GM12872 (cell line): ENCODE data around the gene PACS2.

ENCODE experiments used
- TF ChIP-seq, protein P1 (sequence below): IDR thresholded peaks from 3 replicates; pipeline ENCODE4 v1.5.1; 2011; ENCODE audit warnings: low read depth, mild to moderate bottlenecking, low read length, moderate library complexity; ENCODE audit not compliant: insufficient read depth

PACS2 gene

DNA sequence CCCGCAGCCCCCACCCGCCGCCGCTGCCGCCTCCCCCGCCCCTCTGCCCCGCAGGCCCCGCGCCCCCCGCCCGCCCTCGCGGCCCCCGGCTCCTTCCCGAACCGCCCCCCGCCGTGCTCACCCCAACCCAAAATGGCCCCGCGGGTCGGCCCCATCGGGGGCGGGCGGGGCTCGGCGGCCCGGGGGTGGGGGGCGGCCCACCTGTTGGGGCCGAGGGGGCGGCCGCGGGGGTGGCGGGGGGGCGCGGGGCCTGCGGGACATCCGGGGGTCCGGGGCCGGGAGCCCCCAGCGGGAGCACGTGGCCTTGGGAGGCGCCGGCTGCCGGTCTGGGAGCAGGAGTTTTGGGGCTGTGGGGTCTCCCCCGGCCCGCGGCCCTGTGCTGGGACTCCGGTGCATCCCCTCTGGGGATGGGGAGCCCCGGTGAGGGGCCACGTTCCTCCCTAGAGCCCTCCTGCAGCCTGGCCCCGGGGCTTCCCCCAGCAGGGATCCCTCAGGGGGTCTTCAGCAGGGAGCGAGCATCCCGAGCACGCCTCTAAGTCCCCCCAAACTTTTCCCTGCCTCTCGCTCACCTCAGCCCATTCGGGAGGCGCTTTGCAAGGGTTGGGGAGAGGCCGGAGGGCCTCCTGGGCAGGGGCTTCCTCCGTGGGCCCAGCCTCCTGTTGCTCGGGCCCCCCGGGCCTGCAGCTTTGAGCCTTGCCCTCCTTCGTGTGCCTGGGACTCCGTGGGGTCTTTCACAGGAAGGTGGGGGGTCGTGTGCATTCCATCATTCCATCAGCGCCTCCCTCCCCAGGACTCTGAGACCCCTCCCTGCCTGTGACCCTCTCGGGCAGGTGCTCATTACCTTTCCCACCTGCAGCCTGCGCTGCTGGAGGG, 105.8 kb downstream of the PACS2 start:
- TF ChIP-seq, protein P1, sequence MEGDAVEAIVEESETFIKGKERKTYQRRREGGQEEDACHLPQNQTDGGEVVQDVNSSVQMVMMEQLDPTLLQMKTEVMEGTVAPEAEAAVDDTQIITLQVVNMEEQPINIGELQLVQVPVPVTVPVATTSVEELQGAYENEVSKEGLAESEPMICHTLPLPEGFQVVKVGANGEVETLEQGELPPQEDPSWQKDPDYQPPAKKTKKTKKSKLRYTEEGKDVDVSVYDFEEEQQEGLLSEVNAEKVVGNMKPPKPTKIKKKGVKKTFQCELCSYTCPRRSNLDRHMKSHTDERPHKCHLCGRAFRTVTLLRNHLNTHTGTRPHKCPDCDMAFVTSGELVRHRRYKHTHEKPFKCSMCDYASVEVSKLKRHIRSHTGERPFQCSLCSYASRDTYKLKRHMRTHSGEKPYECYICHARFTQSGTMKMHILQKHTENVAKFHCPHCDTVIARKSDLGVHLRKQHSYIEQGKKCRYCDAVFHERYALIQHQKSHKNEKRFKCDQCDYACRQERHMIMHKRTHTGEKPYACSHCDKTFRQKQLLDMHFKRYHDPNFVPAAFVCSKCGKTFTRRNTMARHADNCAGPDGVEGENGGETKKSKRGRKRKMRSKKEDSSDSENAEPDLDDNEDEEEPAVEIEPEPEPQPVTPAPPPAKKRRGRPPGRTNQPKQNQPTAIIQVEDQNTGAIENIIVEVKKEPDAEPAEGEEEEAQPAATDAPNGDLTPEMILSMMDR, result no peak

DNA sequence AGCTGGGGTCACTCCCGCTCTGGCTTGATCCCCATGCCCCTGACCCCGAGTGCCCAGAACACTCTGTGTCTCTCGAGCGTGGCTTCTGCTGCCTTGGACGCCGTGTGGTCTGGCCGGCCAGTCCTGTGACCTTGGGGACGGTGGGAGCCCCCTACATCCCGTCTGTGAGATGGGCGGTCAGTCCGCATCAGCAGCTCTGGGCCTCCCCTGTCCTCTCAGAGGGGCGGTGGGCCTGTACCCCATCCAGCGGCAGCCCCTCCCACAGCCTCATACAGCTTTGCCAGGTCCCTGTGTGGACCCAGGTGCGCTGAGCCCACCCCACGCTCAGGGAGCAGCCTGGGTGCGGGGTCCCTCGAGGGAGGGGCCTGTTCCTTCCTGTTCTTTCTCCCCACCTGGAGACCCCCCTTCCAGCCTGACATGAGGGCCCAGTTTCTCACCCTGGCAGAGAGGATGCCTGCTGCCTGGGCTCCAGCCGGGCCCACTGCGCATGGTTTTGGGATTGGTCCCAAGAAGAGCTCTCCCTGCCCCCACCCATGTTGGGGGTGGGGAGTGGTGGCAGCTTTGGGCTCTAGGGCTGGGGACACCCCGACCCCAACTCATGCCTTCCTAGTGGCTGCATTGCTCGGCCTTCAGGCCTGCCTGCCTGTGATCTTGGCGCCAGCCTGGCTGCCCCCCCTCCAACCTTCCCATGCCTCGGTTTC, 106.6 kb downstream of the PACS2 start:
- TF ChIP-seq, protein P1, result no peak

DNA sequence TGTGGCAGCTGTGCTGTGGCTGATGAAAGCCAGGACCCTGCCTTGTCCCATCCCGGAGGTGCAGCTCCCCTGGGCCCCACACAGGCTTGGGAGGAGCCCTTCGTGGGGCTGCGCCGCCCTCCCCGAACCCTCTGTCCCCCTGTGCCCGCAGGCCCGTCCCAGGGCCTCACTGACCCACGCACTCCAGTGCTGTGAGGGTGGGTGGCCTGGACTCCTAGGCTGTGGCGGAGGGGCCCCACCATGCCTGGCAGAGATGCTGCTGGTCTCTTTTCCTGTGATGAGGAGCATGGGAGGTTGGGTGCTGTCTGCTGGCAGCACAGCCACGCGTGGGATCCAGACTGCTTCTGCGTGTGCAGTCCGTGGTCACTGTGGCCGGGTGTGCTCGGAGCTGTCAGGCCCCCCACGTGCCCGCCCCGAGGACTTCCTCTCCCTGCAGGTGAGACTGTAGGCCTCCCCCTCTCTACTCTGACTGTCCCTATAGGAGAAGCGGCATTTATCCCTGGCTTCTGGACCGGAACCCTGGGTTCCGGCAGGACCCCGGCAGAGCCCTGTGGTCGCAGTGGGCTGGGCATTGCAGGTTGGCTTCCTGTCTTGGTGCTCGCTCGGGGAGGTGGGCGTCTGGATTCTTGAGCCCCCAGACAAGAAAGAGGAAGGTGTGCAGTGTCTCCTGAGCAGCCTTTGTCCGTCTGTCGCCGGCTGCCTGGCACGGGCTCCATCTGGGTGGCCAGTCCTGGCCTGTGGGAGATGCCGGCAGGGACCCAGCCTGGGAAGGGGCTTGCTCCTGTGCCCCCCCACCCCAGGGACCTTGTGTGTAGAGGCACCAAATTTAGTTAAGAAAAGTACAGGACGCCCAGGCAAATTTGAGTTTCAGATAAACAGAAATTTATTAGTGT, 107.4 kb downstream of the PACS2 start:
- TF ChIP-seq, protein P1, result no peak

DNA sequence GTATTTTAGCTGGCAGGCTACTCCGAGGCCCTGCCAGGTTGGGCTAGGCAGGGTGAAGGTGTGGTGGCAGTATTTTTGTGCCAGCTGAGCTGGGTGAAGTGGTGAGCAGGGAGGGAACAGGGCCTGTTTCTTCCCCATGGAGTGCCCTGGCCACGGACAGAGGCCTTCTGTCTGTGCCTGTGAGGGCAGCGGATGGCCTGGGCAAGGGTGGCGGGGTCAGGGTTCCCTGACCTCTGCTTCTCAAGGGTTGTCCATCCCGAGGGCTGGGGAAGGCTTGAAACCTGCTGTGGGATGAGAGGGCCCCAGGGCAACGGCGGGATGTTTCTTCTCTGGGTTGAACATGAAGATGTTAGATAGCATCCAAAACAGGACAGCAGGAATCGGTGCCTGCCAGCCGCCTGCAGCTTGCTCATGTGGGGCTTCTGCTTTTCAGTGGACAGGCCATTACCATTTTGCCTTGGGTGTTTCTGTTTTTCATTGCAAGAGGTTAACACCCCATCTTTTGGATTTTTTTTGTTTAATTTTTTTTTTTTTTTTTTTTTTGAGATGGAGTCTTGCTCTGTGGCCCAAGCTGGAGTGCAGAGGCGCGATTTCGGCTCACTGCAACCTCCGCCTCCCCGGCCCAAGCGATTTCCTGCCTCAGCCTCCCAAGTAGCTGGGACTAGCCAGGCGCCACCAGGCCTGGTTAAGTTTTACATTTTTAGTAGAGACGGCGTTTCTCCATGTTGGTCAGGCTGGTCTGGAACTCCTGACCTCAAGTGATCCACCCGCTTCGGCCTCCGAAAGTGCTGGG, 108.3 kb downstream of the PACS2 start:
- TF ChIP-seq, protein P1, result no peak

DNA sequence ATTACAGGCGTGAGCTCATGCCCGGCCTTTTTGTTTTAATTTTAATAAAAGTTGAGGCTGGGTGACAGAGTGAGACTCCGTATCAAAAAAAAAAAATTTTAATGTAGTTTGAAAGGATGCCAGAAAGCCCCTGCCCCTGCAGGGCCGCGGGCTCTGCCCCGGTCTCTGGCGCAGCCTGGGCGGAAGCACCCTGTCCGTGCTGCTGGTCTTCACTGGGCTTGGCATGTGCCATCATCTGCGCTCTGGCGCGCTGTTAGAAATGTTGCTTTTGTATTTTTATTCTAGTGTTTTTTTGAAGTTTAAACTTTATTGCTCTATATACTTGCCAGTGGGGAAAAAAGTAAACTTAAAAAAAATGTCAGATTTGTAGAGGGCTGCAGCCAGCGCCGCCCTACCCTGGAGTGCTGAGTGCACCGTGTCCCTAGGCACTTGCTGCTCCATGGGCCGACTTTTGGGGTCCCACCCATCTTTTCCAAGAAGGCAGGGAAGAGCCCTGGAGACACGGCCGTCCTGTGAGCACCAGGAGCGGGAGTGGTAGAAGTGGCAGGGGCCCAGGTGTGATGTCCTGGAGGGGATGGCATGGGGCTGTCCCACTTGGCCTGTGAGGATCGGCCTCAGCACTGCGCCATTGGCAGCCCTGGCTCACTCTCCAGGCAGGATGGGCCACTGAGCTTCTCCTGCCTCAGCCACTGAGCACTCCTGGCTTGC, 109.1 kb downstream of the PACS2 start:
- TF ChIP-seq, protein P1, result no peak

DNA sequence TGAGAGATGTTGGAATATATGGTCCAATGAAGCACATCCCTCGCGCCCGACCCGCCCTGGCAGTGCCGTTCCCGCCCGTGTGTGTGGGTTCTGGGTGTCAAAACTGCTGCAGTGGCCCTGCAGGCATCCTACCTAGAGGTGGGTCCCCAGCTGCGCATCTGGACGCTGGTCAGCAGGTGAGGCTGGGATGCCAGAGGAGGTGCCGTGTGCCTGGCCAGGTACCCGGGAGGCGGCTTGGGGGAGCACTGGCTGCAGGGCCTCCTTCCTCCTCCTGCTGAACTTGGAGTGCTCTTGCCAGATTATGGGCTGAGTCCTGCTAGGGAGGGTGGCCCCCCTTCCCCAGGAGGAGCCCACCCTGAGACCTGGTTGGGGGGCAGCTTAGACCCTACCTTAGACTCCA, 110.3 kb downstream of the PACS2 start:
- TF ChIP-seq, protein P1, result no peak
